ENCODE data around the gene SHISAL1. TPM values are rescaled to one million over a fixed set of nuclear protein-coding genes. Genes with fewer than 3 reads are reported as not detected.

SHISAL1 gene
- total and polyA plus RNA-seq, 4 donors, result 0.12 to 0.74 (median 0.34) TPM

- H3K4me3 ChIP-seq, result no peak overlapping the region
- ATAC-seq (ENCODE audit: insufficient read depth, low FRiP score) (no peak), DNase-seq (no peak)
- no peaks in the 10 kb centered on the region for H3K4me1 ChIP-seq (ENCODE audit: control insufficient read depth in 5 of 5, insufficient read depth in 5 of 5, low read length in 5 of 5)
- H3K9me3 ChIP-seq (ENCODE audit: control insufficient read depth in 4 of 4, insufficient read depth in 3 of 4, low read length in 3 of 4), result peaks cover 0 to 10% (median 3%) of the 10 kb centered on the region in 4 donors
- H3K27me3 ChIP-seq (ENCODE audit: control insufficient read depth in 3 of 3, insufficient read depth in 3 of 3, low read length in 2 of 3), result no peaks in the 10 kb centered on the region
- H3K36me3 ChIP-seq (ENCODE audit: control insufficient read depth in 4 of 4, insufficient read depth in 4 of 4, low read length in 4 of 4), result no peaks in the 10 kb centered on the region
- H3K27ac ChIP-seq (ENCODE audit: low read depth in 1 of 2, low read length in 1 of 2), result no peak overlapping the region
- H3K9ac ChIP-seq (ENCODE audit: insufficient read depth in 1 of 2, low read length in 2 of 2), result no peak overlapping the region
- 79 to 86% methylated on average over 4 of the region's 4 CpGs for WGBS, 2 donors
- no peak for TF ChIP-seq CTCF (IDR thresholded peaks at IDR 0.05; ENCODE audit: control extremely low read depth, extremely low read depth)
Measured at GRCh38 chr22:44231233-44231632, 81.5 kb downstream of the SHISAL1 start.

GRCh38 chr22:44229809-44230208, 82.9 kb downstream of the SHISAL1 start:
- H3K9me3 ChIP-seq (ENCODE audit: control insufficient read depth in 4 of 4, insufficient read depth in 3 of 4, low read length in 3 of 4), result peaks cover 0 to 10% (median 5%) of the 10 kb centered on the region in 4 donors
- WGBS, 2 donors, result 83 to 90% methylated on average over 2 of the region's 2 CpGs
- TF ChIP-seq CTCF (IDR thresholded peaks at IDR 0.05; ENCODE audit: control extremely low read depth, extremely low read depth), result no peak
- H3K4me3 ChIP-seq, result no peak overlapping the region
- no peaks in the 10 kb centered on the region for H3K36me3 ChIP-seq (ENCODE audit: control insufficient read depth in 4 of 4, insufficient read depth in 4 of 4, low read length in 4 of 4)
- ATAC-seq (ENCODE audit: insufficient read depth, low FRiP score) (no peak), DNase-seq (no peak)
- H3K9ac ChIP-seq (ENCODE audit: insufficient read depth in 1 of 2, low read length in 2 of 2), result no peak overlapping the region
- peaks cover 0 to 5% (median 2%) of the 10 kb centered on the region in 3 donors for H3K27me3 ChIP-seq (ENCODE audit: control insufficient read depth in 3 of 3, insufficient read depth in 3 of 3, low read length in 2 of 3)
- no peak overlapping the region for H3K27ac ChIP-seq (ENCODE audit: low read depth in 1 of 2, low read length in 1 of 2)
- no peaks in the 10 kb centered on the region for H3K4me1 ChIP-seq (ENCODE audit: control insufficient read depth in 5 of 5, insufficient read depth in 5 of 5, low read length in 5 of 5)

DNA sequence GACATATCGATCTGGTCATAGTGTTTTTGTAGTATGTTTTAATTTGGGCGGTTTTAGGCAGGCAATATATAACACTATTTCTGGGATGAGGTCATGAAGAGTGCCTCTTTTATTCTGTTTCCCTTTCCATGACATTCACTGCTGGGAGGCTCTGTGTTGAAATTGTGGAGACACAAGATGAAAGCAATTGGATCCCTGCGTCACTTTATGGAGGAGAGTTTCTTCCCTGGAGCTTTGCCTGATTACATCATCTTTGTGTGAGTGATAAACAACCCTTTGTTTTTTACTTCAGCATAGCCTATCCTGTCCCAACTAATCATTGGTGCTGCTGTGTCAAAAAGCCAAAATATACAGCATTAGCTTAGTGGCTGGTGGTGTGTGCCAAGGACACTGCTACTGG, 83.4 kb downstream of the SHISAL1 start:
- Histone ChIP-seq H3K9me3 (ENCODE audit: control insufficient read depth in 4 of 4, insufficient read depth in 3 of 4, low read length in 3 of 4) (peaks cover 0 to 10% (median 5%) of the 10 kb centered on the region in 4 donors), H3K27ac (ENCODE audit: low read depth in 1 of 2, low read length in 1 of 2) (no peak overlapping the region), H3K9ac (ENCODE audit: insufficient read depth in 1 of 2, low read length in 2 of 2) (no peak overlapping the region), H3K27me3 (ENCODE audit: control insufficient read depth in 3 of 3, insufficient read depth in 3 of 3, low read length in 2 of 3) (peaks cover 0 to 5% (median 2%) of the 10 kb centered on the region in 3 donors), H3K4me1 (ENCODE audit: control insufficient read depth in 5 of 5, insufficient read depth in 5 of 5, low read length in 5 of 5) (no peaks in the 10 kb centered on the region), H3K4me3 (no peak overlapping the region), H3K36me3 (ENCODE audit: control insufficient read depth in 4 of 4, insufficient read depth in 4 of 4, low read length in 4 of 4) (no peaks in the 10 kb centered on the region)
- WGBS, 2 donors, result 84 to 93% methylated on average over 3 of the region's 3 CpGs
- no peak for TF ChIP-seq CTCF (IDR thresholded peaks at IDR 0.05; ENCODE audit: control extremely low read depth, extremely low read depth)
- no peak for ATAC-seq (ENCODE audit: insufficient read depth, low FRiP score)
- DNase-seq, result no peak

GRCh38 chr22:44225812-44226211, 86.9 kb downstream of the SHISAL1 start:
- ATAC-seq (ENCODE audit: insufficient read depth, low FRiP score), result no peak

More at GRCh38 chr22:44225812-44226211, 86.9 kb downstream of the SHISAL1 start:
- H3K27ac ChIP-seq (ENCODE audit: low read depth in 1 of 2, low read length in 1 of 2), result no peak overlapping the region
- peaks cover 0 to 19% (median 5%) of the 10 kb centered on the region in 4 donors for H3K9me3 ChIP-seq (ENCODE audit: control insufficient read depth in 4 of 4, insufficient read depth in 3 of 4, low read length in 3 of 4)
- no peaks in the 10 kb centered on the region for H3K4me1 ChIP-seq (ENCODE audit: control insufficient read depth in 5 of 5, insufficient read depth in 5 of 5, low read length in 5 of 5)
- no peak overlapping the region for H3K4me3 ChIP-seq
- H3K27me3 ChIP-seq (ENCODE audit: control insufficient read depth in 3 of 3, insufficient read depth in 3 of 3, low read length in 2 of 3), result peaks cover 2 to 5% (median 2%) of the 10 kb centered on the region in 3 donors
- WGBS, 2 donors, result 68 to 72% methylated on average over 8 of the region's 8 CpGs
- H3K9ac ChIP-seq (ENCODE audit: insufficient read depth in 1 of 2, low read length in 2 of 2), result no peak overlapping the region
- TF ChIP-seq CTCF (IDR thresholded peaks at IDR 0.05; ENCODE audit: control extremely low read depth, extremely low read depth), result no peak
- DNase-seq, result no peak
- H3K36me3 ChIP-seq (ENCODE audit: control insufficient read depth in 4 of 4, insufficient read depth in 4 of 4, low read length in 4 of 4), result no peaks in the 10 kb centered on the region
